H1 (cell line): ENCODE measurements around the gene BCL11A.

ENCODE experiments used
- EP300 ChIP-seq, 2 experiments: IDR thresholded peaks; 1 replicate in 1 of 2; 2 replicates in 1 of 2; pipeline ENCODE4 v1.6.1; 2011 to 2012; ENCODE audit warnings: low read depth in 2 of 2, low read length in 2 of 2, mild to moderate bottlenecking in 2 of 2, borderline replicate concordance in 1 of 2, inconsistent platforms in 1 of 2, moderate library complexity in 1 of 2
- MAX ChIP-seq: IDR thresholded peaks from 2 replicates; pipeline ENCODE4 v1.6.1; 2012; ENCODE audit warnings: inconsistent platforms
- POLR2A ChIP-seq, 2 experiments: IDR thresholded peaks; 1 replicate in 1 of 2; 2 replicates in 1 of 2; pipeline ENCODE4 v1.6.1; 2011; ENCODE audit warnings: low read depth in 2 of 2, low read length in 2 of 2, mild to moderate bottlenecking in 2 of 2; ENCODE audit errors: control extremely low read depth in 1 of 2
- TEAD4 ChIP-seq: IDR thresholded peaks from 2 replicates; pipeline ENCODE4 v1.6.1; 2012; ENCODE audit warnings: low read depth, low read length, inconsistent platforms, mixed read lengths
- TF ChIP-seq, protein P1 (sequence below), 3 experiments: IDR thresholded peaks; 1 replicate in 2 of 3; 2 replicates in 1 of 3; pipeline versions ENCODE4 v1.5.1 to v1.6.1; 2011; ENCODE audit warnings: low read length in 3 of 3, mild to moderate bottlenecking in 3 of 3, inconsistent platforms in 2 of 3, low read depth in 1 of 3, moderate library complexity in 1 of 3; ENCODE audit not compliant: insufficient read depth in 1 of 3; ENCODE audit errors: control extremely low read depth in 1 of 3

GRCh38 chr2:60490441-60490840, 63.0 kb downstream of the BCL11A start:
- TF ChIP-seq EP300 (IDR thresholded peaks at IDR 0.05; ENCODE audit: borderline replicate concordance in 1 of 2, low read depth in 2 of 2, low read length in 2 of 2), result no peak
- TF ChIP-seq, protein P1, sequence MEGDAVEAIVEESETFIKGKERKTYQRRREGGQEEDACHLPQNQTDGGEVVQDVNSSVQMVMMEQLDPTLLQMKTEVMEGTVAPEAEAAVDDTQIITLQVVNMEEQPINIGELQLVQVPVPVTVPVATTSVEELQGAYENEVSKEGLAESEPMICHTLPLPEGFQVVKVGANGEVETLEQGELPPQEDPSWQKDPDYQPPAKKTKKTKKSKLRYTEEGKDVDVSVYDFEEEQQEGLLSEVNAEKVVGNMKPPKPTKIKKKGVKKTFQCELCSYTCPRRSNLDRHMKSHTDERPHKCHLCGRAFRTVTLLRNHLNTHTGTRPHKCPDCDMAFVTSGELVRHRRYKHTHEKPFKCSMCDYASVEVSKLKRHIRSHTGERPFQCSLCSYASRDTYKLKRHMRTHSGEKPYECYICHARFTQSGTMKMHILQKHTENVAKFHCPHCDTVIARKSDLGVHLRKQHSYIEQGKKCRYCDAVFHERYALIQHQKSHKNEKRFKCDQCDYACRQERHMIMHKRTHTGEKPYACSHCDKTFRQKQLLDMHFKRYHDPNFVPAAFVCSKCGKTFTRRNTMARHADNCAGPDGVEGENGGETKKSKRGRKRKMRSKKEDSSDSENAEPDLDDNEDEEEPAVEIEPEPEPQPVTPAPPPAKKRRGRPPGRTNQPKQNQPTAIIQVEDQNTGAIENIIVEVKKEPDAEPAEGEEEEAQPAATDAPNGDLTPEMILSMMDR (IDR thresholded peaks at IDR 0.05; ENCODE audit: control extremely low read depth in 1 of 3, insufficient read depth in 1 of 3, low read depth in 1 of 3, low read length in 3 of 3), result no peak
- no peak for TF ChIP-seq POLR2A (IDR thresholded peaks at IDR 0.05; ENCODE audit: control extremely low read depth in 1 of 2, low read depth in 2 of 2, low read length in 2 of 2)
- TF ChIP-seq MAX, result no peak
- TF ChIP-seq TEAD4, result no peak
